22Rv1 (cell line): ENCODE data around the gene PTPRM.
A peak's percentile ranks its signal among the peaks of the same experiment; 100 is the strongest.

Experiments
- ZFX ChIP-seq: fragments of 450-650 bp; IDR thresholded peaks from 2 replicates; pipeline ENCODE4 v1.6.1; 2017; ENCODE audit warnings: antibody characterized with exemption, borderline replicate concordance
- TF ChIP-seq, protein P1 (sequence below): fragments of 450-650 bp; IDR thresholded peaks from 2 replicates; pipeline ENCODE4 v1.5.1; 2017; ENCODE audit warnings: mild to moderate bottlenecking

DNA sequence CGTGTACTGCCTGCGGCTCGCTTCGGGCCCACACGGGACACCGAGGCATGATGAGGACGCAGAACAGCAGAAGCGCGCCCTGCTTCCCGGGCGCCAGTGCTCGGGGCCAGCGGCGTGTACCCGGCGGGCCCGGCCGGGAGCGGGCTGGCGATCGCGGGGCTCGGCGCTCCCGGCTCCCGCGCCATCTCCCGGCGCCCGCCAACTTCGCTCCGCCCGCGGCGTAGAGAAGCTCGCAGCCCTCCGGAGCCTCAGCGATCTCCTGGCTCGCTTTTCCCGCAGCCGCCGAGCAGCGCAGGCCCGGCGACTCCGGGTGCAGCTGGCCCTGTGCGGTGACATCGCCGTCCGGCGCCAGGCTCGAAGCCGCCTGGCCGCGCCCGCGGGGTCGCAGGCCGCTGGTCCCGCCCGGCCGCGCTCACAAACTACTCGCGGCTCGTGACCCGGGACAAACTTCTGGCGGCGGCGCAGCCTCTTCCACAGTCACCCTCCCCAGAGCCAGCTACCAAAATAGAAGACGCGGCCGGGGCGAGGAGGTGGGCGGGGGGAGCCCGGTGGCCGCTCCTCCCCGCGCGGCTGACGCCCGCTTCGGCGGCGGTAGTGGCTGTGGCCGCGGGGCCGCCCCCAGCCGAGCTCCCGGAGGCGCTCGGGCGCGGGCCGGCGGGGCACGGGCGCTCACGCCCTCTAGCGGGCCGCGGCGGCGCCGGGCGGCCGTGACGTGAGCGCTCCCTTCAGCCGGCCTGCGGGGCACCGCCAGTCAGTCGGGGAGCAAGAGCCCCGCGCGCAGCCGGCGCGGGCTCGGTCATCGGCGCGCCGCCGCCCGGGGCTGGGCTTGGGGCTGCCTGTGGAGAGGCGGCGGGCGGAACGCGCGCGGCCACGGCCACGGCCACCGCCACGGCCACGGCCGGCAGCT is at the start of gene PTPRM:
- TF ChIP-seq, protein P1, sequence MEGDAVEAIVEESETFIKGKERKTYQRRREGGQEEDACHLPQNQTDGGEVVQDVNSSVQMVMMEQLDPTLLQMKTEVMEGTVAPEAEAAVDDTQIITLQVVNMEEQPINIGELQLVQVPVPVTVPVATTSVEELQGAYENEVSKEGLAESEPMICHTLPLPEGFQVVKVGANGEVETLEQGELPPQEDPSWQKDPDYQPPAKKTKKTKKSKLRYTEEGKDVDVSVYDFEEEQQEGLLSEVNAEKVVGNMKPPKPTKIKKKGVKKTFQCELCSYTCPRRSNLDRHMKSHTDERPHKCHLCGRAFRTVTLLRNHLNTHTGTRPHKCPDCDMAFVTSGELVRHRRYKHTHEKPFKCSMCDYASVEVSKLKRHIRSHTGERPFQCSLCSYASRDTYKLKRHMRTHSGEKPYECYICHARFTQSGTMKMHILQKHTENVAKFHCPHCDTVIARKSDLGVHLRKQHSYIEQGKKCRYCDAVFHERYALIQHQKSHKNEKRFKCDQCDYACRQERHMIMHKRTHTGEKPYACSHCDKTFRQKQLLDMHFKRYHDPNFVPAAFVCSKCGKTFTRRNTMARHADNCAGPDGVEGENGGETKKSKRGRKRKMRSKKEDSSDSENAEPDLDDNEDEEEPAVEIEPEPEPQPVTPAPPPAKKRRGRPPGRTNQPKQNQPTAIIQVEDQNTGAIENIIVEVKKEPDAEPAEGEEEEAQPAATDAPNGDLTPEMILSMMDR, result peak; percentile 89
- no peak for TF ChIP-seq ZFX
